Ovary (tissue), 3 donors: ENCODE results near the gene FZD8.

Experiments used
- EP300 ChIP-seq: sonication (generic); formaldehyde crosslinking; IDR thresholded peaks from one replicate; pipeline ENCODE4 v1.6.1; 2017; ENCODE audit warnings: antibody characterized with exemption
- TF ChIP-seq, protein P1 (sequence below), 3 donors: fragments of 450-650 bp in 2 of 3; fragments of 200-600 bp in 1 of 3; IDR thresholded peaks; one replicate each; pipeline versions ENCODE4 v1.5.1 to v1.8.0; 2016 to 2022; ENCODE audit warnings: antibody characterized with exemption in 3 of 3, mild to moderate bottlenecking in 1 of 3
- donor health status: DM: no; HTN: no; CAD: no.

DNA sequence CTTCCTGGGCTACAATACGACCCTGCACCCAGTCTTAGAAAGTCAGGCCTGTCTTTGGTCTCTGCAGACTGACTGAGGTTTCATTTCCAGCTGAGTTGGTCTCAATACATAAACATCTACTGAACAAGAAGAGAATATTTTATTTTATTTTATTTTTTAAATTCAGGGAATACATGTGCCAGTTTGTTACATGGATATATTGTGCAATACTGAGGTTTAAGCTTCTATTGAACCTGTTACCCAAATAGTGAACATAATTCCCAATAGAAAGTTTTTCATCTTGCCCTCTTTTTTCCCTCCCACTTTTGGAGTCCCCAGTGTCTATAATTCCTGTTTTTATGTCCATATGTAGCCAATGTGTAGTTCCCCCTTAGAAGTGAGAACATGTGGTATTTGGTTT, 10.7 kb downstream of the FZD8 start:
- no peak for TF ChIP-seq EP300
- TF ChIP-seq, protein P1, sequence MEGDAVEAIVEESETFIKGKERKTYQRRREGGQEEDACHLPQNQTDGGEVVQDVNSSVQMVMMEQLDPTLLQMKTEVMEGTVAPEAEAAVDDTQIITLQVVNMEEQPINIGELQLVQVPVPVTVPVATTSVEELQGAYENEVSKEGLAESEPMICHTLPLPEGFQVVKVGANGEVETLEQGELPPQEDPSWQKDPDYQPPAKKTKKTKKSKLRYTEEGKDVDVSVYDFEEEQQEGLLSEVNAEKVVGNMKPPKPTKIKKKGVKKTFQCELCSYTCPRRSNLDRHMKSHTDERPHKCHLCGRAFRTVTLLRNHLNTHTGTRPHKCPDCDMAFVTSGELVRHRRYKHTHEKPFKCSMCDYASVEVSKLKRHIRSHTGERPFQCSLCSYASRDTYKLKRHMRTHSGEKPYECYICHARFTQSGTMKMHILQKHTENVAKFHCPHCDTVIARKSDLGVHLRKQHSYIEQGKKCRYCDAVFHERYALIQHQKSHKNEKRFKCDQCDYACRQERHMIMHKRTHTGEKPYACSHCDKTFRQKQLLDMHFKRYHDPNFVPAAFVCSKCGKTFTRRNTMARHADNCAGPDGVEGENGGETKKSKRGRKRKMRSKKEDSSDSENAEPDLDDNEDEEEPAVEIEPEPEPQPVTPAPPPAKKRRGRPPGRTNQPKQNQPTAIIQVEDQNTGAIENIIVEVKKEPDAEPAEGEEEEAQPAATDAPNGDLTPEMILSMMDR (IDR thresholded peaks at IDR 0.05) = no peak
